Measurements from ENCODE around the gene GPT2.
A peak's percentile ranks its signal among the peaks of the same experiment; 100 is the strongest.
"Not testable (repeated sequence)": the region's sequence is repeated elsewhere in the genome, so short reads cannot be mapped to it uniquely, and the experiment has no call there.

Gene GPT2

GRCh38 chr16:46927273-46927672, 43.1 kb downstream of the GPT2 start:
- TF ChIP-seq ZFX (IDR thresholded peaks at IDR 0.05; ENCODE audit: borderline replicate concordance) = no peak
- no peak for TF ChIP-seq CTCF (IDR thresholded peaks at IDR 0.05)

GRCh38 chr16:46928811-46929210, 44.6 kb downstream of the GPT2 start:
- TF ChIP-seq ZFX (IDR thresholded peaks at IDR 0.05; ENCODE audit: borderline replicate concordance) (no peak), CTCF (IDR thresholded peaks at IDR 0.05) (no peak)
- no peak overlapping the region for H3K27ac ChIP-seq

More at GRCh38 chr16:46927273-46927672, 43.1 kb downstream of the GPT2 start:
- no peak overlapping the region for H3K27ac ChIP-seq

GRCh38 chr16:46929378-46930332, 45.5 kb downstream of the GPT2 start:
- no peak overlapping the region for H3K27ac ChIP-seq
- TF ChIP-seq ZFX (IDR thresholded peaks at IDR 0.05; ENCODE audit: borderline replicate concordance) (no peak), CTCF (IDR thresholded peaks at IDR 0.05) (peak; percentile 97)

- H3K27ac ChIP-seq = no peak overlapping the region
- TF ChIP-seq ZFX (IDR thresholded peaks at IDR 0.05; ENCODE audit: borderline replicate concordance) (no peak), CTCF (IDR thresholded peaks at IDR 0.05) (no peak)
Measured at GRCh38 chr16:46930861-46931260, 46.7 kb downstream of the GPT2 start.

- no peak overlapping the region for H3K27ac ChIP-seq
- TF ChIP-seq ZFX (IDR thresholded peaks at IDR 0.05; ENCODE audit: borderline replicate concordance) (no peak), CTCF (IDR thresholded peaks at IDR 0.05) (no peak)
Measured at GRCh38 chr16:46932802-46933201, 48.6 kb downstream of the GPT2 start.

- no peak for TF ChIP-seq ZFX (IDR thresholded peaks at IDR 0.05; ENCODE audit: borderline replicate concordance)
- no peak for TF ChIP-seq CTCF (IDR thresholded peaks at IDR 0.05)
- H3K27ac ChIP-seq = no peak overlapping the region
Measured at GRCh38 chr16:46937536-46937935, 53.4 kb downstream of the GPT2 start.

- not testable (repeated sequence) for H3K27ac ChIP-seq
Measured at GRCh38 chr16:46944713-46945112, 60.6 kb downstream of the GPT2 start.
